ENCODE data around the gene FAM234A.

Gene FAM234A

GRCh38 chr16:283033-283805 lies 48.6 kb downstream of the FAM234A start, which contains the start of gene PDIA2:
Gene PDIA2 (plus strand): TSS chr16:283164. CDS start chr16:283170, 6 bp downstream.
- no peak for DNase-seq (ENCODE audit: low spot score)
- TF ChIP-seq, protein P1, sequence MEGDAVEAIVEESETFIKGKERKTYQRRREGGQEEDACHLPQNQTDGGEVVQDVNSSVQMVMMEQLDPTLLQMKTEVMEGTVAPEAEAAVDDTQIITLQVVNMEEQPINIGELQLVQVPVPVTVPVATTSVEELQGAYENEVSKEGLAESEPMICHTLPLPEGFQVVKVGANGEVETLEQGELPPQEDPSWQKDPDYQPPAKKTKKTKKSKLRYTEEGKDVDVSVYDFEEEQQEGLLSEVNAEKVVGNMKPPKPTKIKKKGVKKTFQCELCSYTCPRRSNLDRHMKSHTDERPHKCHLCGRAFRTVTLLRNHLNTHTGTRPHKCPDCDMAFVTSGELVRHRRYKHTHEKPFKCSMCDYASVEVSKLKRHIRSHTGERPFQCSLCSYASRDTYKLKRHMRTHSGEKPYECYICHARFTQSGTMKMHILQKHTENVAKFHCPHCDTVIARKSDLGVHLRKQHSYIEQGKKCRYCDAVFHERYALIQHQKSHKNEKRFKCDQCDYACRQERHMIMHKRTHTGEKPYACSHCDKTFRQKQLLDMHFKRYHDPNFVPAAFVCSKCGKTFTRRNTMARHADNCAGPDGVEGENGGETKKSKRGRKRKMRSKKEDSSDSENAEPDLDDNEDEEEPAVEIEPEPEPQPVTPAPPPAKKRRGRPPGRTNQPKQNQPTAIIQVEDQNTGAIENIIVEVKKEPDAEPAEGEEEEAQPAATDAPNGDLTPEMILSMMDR (IDR thresholded peaks at IDR 0.05) = no peak
- Histone ChIP-seq H3K4me3 (no peak within 1 kb of the TSS), H3K27ac (no peak within 1 kb of the TSS)

DNA sequence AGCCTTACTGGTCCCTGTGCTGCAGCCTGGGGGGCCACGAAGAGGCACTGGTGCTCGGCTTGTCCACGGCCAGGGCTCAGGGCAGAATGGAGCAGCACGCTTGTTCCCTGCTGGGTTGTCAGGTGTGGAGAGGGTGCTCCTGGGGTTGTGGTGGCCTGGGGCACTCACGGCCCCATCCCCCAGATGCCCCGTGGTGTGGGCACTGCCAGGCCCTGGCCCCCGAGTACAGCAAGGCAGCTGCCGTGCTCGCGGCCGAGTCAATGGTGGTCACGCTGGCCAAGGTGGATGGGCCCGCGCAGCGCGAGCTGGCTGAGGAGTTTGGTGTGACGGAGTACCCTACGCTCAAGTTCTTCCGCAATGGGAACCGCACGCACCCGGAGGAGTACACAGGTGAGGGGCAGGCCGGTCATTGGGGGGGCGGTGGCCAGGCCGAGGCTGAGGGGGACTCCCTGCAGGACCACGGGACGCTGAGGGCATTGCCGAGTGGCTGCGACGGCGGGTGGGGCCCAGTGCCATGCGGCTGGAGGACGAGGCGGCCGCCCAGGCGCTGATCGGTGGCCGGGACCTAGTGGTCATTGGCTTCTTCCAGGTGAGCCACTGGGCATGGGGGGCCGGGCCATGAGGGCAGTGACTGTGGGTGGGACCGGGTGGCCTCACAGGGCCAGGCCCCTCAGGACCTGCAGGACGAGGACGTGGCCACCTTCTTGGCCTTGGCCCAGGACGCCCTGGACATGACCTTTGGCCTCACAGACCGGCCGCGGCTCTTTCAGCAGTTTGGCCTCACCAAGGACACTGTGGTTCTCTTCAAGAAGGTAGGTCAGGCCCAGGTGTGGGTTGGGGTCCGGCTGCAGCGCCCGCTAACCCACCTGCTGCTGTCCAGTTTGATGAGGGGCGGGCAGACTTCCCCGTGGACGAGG lies 49.8 kb downstream of the FAM234A start:
- H3K27ac ChIP-seq = no peak overlapping the region

DNA sequence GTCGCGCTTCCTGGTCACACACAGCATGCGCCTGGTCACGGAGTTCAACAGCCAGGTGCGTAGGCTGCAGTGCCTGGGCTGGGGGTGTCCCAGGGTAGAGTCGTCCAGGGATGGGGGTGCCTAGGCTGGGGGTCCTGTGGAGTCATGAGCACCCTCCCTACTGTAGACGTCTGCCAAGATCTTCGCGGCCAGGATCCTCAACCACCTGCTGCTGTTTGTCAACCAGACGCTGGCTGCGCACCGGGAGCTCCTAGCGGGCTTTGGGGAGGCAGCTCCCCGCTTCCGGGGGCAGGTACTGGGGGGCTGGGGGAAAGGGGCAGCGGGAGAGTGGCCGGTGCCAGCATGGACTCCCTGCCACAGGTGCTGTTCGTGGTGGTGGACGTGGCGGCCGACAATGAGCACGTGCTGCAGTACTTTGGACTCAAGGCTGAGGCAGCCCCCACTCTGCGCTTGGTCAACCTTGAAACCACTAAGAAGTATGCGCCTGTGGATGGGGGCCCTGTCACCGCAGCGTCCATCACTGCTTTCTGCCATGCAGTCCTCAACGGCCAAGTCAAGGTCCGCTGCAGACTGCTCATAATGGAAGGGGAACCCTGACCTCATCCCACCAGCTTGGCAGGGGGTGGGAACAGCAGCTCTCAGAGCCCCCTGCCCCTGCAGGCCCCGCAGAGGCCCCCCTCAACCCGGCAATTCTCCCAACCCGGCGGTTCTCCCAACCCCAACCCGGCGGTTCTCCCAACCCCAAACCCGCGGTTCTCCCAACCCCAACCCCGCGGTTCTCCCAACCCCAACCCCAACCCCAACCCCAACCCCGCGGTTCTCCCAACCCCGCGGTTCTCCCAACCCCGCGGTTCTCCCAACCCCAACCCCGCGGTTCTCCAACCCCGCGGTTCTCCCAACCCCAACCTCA lies 50.8 kb downstream of the FAM234A start:
- no peak for DNase-seq (ENCODE audit: low spot score)
- Histone ChIP-seq H3K27ac (no peak overlapping the region), H3K4me3 (no peak overlapping the region)
- TF ChIP-seq, protein P1 (IDR thresholded peaks at IDR 0.05) = no peak

More for the DNA sequence above, 49.8 kb downstream of the FAM234A start:
- no peak for DNase-seq (ENCODE audit: low spot score)
- TF ChIP-seq, protein P1 (IDR thresholded peaks at IDR 0.05) = no peak
- no peak overlapping the region for H3K4me3 ChIP-seq

GRCh38 chr16:286491-287297 lies 52.1 kb downstream of the FAM234A start:
- no peak for DNase-seq (ENCODE audit: low spot score)
- TF ChIP-seq, protein P1 (IDR thresholded peaks at IDR 0.05) = no peak
- Histone ChIP-seq H3K27ac (no peak overlapping the region), H3K4me3 (no peak overlapping the region)

GRCh38 chr16:287298-287811 lies 52.7 kb downstream of the FAM234A start:
- TF ChIP-seq, protein P1 (IDR thresholded peaks at IDR 0.05) = no peak
- no peak overlapping the region for H3K4me3 ChIP-seq
- DNase-seq (ENCODE audit: low spot score) = no peak
- no peak overlapping the region for H3K27ac ChIP-seq

All from coronary artery (tissue), 2 donors.